GM10266 (cell line): Measurements from ENCODE around the gene ESRRA.

Experiments used
- DNase-seq: peaks from one replicate; pipeline ENCODE4 v3.0.0; 2012; ENCODE audit errors: extremely low spot score
- TF ChIP-seq, protein P1 (sequence below): IDR thresholded peaks from 2 replicates; pipeline ENCODE4 v1.5.1; 2012; ENCODE audit warnings: mild to moderate bottlenecking, low read depth; ENCODE audit not compliant: control insufficient read depth, insufficient read depth; ENCODE audit errors: missing control alignments

ESRRA gene

DNA sequence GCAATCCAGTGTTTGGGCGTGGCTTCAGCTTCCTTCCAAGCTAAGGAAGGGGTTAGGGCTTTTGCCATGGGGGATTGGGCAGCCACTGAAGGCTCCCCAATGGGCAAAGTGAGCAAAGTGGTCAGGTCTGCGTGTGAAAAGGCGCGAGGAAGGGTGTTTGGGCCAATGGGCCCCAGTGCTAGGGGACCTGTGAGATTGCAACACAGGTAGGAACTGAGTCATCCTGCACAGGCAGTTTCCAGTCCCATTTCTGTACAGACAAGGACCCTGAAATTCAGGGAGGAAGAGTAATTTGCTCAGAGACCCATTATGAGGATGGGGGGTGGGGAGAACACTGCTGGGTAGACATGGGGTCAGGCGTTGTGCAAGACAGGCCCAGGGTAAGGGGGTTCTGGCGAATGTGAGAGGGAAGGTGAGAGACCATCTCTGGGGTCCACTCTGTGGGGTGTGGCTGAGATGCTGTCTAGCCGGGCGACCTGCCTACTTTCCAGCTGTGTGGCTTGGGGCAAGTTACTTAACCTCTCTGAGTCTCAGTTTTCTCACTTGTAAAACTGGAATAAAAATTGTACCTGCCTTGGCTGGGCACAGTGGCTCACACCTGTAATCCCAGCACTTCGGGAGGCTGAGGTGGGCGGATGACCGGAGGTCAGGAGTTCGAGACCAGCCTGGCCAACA is 42.0 kb downstream of the ESRRA start:
- TF ChIP-seq, protein P1, sequence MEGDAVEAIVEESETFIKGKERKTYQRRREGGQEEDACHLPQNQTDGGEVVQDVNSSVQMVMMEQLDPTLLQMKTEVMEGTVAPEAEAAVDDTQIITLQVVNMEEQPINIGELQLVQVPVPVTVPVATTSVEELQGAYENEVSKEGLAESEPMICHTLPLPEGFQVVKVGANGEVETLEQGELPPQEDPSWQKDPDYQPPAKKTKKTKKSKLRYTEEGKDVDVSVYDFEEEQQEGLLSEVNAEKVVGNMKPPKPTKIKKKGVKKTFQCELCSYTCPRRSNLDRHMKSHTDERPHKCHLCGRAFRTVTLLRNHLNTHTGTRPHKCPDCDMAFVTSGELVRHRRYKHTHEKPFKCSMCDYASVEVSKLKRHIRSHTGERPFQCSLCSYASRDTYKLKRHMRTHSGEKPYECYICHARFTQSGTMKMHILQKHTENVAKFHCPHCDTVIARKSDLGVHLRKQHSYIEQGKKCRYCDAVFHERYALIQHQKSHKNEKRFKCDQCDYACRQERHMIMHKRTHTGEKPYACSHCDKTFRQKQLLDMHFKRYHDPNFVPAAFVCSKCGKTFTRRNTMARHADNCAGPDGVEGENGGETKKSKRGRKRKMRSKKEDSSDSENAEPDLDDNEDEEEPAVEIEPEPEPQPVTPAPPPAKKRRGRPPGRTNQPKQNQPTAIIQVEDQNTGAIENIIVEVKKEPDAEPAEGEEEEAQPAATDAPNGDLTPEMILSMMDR, result no peak
- DNase-seq, result no peak

DNA sequence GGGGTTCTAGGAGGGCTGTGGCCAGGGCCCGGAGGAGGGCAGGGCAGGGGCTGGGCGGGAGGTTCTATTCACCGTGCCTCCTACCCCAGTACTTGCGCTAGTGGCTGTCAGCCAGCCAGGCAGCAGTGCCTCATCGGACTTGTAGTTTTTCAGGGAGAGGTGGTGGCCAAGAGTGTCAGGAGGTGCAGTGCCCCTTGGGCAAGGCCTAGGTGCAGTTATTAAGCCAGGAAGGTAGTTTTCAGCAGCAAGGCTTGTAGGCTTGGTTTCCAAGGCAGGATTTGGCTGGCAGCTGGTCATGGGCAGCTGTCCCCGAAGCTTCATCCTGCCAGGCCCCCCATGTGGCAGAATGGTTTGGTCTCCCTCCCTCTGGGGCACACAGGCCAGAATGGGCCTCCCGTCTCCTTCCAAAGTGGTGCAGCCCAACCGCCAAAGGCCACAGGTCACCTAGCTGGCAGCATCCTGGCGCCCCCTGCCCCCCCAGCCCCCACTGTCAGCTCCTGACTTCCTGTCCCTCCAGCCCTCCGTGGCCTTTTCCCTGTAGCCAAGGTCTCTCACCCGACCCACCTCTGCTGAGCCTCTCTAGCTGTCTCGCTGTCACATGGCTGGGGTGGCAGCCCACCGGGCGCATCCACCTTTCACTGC is 43.2 kb downstream of the ESRRA start:
- TF ChIP-seq, protein P1, result no peak

DNA sequence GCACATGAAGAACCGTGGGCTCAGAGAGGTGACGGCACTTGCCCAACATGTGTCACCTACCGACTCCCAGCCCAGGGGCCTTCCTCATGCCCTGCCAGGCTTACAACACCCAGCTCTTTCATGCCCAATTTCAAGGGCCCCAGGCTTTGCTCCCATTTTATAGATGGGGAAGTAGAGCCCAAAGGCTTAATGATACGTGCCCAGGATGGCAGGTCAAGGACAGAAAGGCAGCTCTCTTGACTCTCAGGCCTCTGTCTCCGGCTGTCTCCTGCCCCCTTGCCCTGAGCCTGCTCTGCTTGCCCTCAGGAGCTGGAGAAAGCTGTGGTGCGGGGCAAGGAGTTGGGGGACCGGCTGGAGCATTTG is 43.7 kb downstream of the ESRRA start:
- no peak for DNase-seq
- TF ChIP-seq, protein P1, result no peak

More for the DNA sequence above, 43.2 kb downstream of the ESRRA start:
- no peak for DNase-seq

DNA sequence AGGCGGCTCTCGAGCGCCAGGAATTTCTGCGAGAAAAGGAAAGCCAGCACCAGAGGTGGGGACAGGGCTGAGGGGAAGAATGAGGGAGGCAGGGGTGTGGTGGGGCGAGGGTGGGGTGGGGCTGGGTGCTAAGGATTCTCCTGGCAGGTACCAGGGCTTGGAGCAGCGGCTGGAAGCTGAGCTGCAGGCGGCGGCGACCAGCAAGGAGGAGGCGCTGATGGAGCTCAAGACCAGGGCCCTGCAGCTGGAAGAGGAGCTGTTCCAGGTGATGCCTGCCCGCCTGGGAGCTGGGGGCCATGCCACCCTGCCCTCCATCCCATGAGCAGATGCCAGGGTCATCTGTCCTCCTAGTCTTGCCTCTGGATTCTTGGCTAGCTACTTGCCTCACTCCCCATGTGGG is 44.1 kb downstream of the ESRRA start:
- no peak for DNase-seq

DNA sequence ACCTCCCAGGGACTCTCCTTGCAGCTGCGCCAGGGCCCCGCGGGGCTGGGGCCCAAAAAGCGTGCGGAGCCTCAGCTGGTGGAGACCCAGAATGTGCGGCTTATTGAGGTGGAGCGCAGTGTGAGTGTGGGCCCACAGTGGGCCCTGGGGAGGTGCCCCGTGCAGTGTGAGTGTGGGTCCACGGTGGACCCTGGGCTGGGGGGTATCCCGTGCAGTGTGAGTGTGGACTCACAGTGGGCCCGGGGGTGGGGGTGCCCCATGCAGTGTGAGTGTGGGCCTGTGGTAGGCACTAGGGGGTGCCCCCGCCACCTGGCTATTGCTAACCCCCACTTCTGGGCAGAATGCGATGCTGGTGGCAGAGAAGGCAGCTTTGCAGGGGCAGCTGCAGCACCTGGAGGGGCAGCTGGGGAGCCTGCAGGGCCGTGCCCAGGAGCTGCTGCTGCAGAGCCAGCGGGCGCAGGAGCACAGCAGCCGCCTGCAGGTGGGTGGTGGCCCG is 45.9 kb downstream of the ESRRA start:
- TF ChIP-seq, protein P1, result no peak
- no peak for DNase-seq

More for the DNA sequence above, 44.1 kb downstream of the ESRRA start:
- TF ChIP-seq, protein P1, result no peak

DNA sequence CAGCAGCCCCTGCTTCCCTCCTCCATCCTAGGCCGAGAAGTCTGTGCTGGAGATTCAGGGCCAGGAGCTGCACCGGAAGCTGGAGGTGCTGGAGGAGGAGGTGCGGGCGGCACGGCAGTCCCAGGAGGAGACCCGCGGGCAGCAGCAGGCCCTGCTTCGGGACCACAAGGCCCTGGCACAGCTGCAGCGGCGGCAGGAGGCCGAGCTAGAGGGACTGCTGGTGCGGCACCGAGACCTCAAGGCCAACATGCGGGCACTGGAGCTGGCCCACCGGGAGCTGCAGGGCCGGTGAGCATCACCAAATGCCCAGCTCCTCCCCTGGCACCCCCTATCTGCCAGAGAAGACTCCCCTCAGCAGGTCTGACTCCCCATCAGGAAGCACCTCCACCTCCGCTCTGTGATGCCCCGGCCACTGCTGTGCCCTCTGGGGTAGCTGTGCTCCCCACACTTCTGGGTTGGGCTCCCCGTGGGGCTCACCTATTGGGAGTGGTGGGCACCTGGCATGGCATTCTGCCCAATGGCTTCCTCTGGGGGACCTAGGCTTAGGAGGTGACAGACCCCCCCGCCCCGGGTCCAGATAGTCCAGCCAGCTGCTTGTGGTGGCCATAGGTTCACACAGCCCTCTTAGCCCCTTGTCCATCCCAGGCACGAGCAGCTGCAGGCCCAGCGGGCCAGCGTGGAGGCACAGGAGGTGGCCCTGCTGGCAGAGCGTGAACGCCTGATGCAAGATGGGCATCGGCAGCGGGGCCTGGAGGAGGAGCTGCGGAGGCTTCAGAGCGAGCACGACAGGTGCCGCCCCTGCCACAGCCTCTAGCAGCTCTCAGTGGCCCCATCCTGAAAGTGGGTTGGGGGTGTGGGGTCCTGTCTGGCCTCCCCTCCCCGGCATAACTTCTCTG is 47.0 kb downstream of the ESRRA start:
- TF ChIP-seq, protein P1, result no peak

More for the DNA sequence above, 47.0 kb downstream of the ESRRA start:
- no peak for DNase-seq
